OCI-LY1 (cell line): ENCODE results near the gene PDGFRB.

Experiments
- EZH2 ChIP-seq: fragments of 200-600 bp; sonication (generic), shearing (Covaris generic); IDR thresholded peaks from 2 replicates; pipeline ENCODE4 v1.8.0; 2017; ENCODE audit warnings: borderline replicate concordance, mixed run types, mild to moderate bottlenecking, antibody characterized with exemption, low read length, moderate library complexity, mixed read lengths
- TF ChIP-seq, protein P1 (sequence below): fragments of 200-600 bp; sonication (generic), shearing (Covaris generic); IDR thresholded peaks from 2 replicates; pipeline ENCODE4 v1.5.1; 2017; ENCODE audit warnings: mild to moderate bottlenecking, antibody characterized with exemption, low read length, moderate library complexity, mixed read lengths

DNA sequence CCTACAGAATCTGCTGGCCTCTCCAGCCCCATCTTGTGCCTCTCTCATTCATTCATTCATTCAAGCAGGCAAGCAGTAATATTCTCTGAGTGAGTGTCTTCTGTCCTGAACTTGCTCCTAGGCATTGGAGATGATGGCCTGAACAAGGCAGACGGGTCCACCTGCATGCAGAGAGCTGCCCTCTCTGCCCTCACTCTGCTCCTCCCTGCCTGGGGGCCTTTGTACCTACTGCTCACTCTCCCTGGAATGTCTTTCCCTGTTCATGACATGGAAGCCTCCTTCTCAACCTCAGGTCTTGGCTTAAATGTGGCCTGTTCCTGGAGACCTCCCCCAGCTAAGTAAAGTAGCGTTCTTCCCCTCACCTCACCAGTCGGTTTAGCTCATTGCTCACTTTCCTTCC is 17.5 kb upstream of the PDGFRB start:
- TF ChIP-seq, protein P1, sequence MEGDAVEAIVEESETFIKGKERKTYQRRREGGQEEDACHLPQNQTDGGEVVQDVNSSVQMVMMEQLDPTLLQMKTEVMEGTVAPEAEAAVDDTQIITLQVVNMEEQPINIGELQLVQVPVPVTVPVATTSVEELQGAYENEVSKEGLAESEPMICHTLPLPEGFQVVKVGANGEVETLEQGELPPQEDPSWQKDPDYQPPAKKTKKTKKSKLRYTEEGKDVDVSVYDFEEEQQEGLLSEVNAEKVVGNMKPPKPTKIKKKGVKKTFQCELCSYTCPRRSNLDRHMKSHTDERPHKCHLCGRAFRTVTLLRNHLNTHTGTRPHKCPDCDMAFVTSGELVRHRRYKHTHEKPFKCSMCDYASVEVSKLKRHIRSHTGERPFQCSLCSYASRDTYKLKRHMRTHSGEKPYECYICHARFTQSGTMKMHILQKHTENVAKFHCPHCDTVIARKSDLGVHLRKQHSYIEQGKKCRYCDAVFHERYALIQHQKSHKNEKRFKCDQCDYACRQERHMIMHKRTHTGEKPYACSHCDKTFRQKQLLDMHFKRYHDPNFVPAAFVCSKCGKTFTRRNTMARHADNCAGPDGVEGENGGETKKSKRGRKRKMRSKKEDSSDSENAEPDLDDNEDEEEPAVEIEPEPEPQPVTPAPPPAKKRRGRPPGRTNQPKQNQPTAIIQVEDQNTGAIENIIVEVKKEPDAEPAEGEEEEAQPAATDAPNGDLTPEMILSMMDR: no peak
- no peak for TF ChIP-seq EZH2
